Mammary epithelial cell (primary cell): ENCODE results near the gene KLRC4.

Experiments used
- CTCF ChIP-seq, 2 donors: IDR thresholded peaks in 1 of 2; conservative IDR thresholded peaks in 1 of 2; 2 replicates each; pipeline ENCODE4 v1.5.1; 2011 to 2012; ENCODE audit warnings: inconsistent platforms in 2 of 2, low read length in 2 of 2, mild to moderate bottlenecking in 2 of 2, control low read depth in 1 of 2, low read depth in 1 of 2; ENCODE audit not compliant: insufficient read depth in 1 of 2; ENCODE audit errors: extremely low read depth in 1 of 2
- EZH2 ChIP-seq: IDR thresholded peaks from 2 replicates; pipeline ENCODE4 v1.6.1; 2012; ENCODE audit warnings: low read length, inconsistent platforms, borderline replicate concordance

- no peak for TF ChIP-seq CTCF (conservative IDR thresholded peaks at IDR 0.05 in 1 of 2, IDR thresholded peaks at IDR 0.05 in 1 of 2; ENCODE audit: extremely low read depth in 1 of 2, insufficient read depth in 1 of 2, low read depth in 1 of 2, low read length in 2 of 2)
- TF ChIP-seq EZH2: no peak
Measured at GRCh38 chr12:10454531-10454930, 45.0 kb upstream of the KLRC4 start.
